Heart left ventricle (tissue), 13 donors: ENCODE data around the gene TACC2.

Experiments
- CTCF ChIP-seq, 12 donors: fragments of 200-600 bp; sonication (generic) in 4 of 12; IDR thresholded peaks; one replicate each; pipeline versions ENCODE4 v1.5.0 to v1.8.0; 2018 to 2022; ENCODE audit warnings: antibody characterized with exemption in 12 of 12, mild to moderate bottlenecking in 5 of 12
- POLR2A ChIP-seq, 2 donors: fragments of 450-650 bp; IDR thresholded peaks; one replicate each; pipeline ENCODE4 v1.6.1; 2017; ENCODE audit warnings: antibody characterized with exemption in 2 of 2, mild to moderate bottlenecking in 2 of 2, moderate library complexity in 2 of 2
- donor health status: ischemic (EF 13 %, LVEDD 7.1; RV severe dilation, severe dysfunction).
- donor health status: DM: no; HTN: yes; CAD: no.
- donor health status: DM: no; HTN: no; CAD: no.
- donor health status: ischemic (EF 25% LVEDD 6.9; RV normal size, moderate dysfunction).
- donor health status: ischemic (EF 25% LVEDD 5.7; RV mildly dilated, moderate dysfunction).
- donor health status: ischemic (EF 35%, LVEDD 5.7; RV mildly dilated, moderate dysfunction).
- donor health status: nonischemic (EF 11% LVEDD 7.7; RV severe dilation, severe dysfunction).
- donor health status: DM: yes; HTN: yes; CAD: no.
- donor health status: PGD.
- donor health status: ischemic (EF 29% LVEDD 5.4; RV normal size, mild dysfunction).
- donor health status: nonischemic (EF 23%, LVEDD 6.1; RV moderate dilation, normal function).

- TF ChIP-seq CTCF (IDR thresholded peaks at IDR 0.05) (no peak), POLR2A (IDR thresholded peaks at IDR 0.05) (no peak)
Observed at GRCh38 chr10:122216047-122216446, 227.1 kb downstream of the TACC2 start.
